Right lung (tissue), 5 donors: Measurements from ENCODE around the gene CCDC15. TPM values are rescaled to one million over a fixed set of nuclear protein-coding genes. Genes with fewer than 3 reads are reported as not detected.
"Not testable (repeated sequence)": the region's sequence is repeated elsewhere in the genome, so short reads cannot be mapped to it uniquely, and the experiment has no call there.

Experiments
- DNase-seq, 2 donors: peaks; one replicate each; pipeline ENCODE4 v3.0.0-alpha.2; 2013
- polyA plus RNA-seq, 5 donors: library from polyadenylated mRNA; unstranded; fragments of 120-200 nt; gene quantifications; one replicate each; pipeline versions ENCODE4 v1.2.1 to v1.2.3, GENCODE V29; 2013; ENCODE audit warnings: inconsistent platforms in 1 of 5, low replicate concordance in 1 of 5; ENCODE audit not compliant: insufficient read length in 5 of 5, insufficient read depth in 1 of 5

CCDC15 gene
- polyA plus RNA-seq, 5 donors, result 4.4 to 10.0 (median 5.6) TPM

- no peak for DNase-seq
These were observed 15.0 kb upstream of the CCDC15 start for GRCh38 chr11:124938970-124939369.

- DNase-seq, result no peak
These were observed 12.3 kb upstream of the CCDC15 start for GRCh38 chr11:124941703-124942102.

GRCh38 chr11:124942466-124943253, 11.3 kb upstream of the CCDC15 start:
- no peak for DNase-seq

GRCh38 chr11:124943254-124943616, 10.8 kb upstream of the CCDC15 start:
- DNase-seq, result no peak

GRCh38 chr11:124943741-124944140, 10.3 kb upstream of the CCDC15 start:
- DNase-seq, result no peak

- no peak for DNase-seq
These were observed 9.4 kb upstream of the CCDC15 start for GRCh38 chr11:124944565-124944964.

- DNase-seq, result no peak
These were observed 8.2 kb upstream of the CCDC15 start for GRCh38 chr11:124945826-124946225.

GRCh38 chr11:124946735-124947141, 7.3 kb upstream of the CCDC15 start:
- DNase-seq, result no peak

- DNase-seq, result no peak
These were observed 3.2 kb upstream of the CCDC15 start for GRCh38 chr11:124950601-124951330.

GRCh38 chr11:124951341-124951740, 2.7 kb upstream of the CCDC15 start:
- no peak for DNase-seq

GRCh38 chr11:124954590-124954955, 571 bp downstream of the CCDC15 start:
- DNase-seq, result no peak

GRCh38 chr11:124955035-124955434, 1.0 kb downstream of the CCDC15 start:
- no peak for DNase-seq

GRCh38 chr11:124961972-124962609, 8.1 kb downstream of the CCDC15 start:
- DNase-seq, result peak; percentile 48 to 65

- not testable (repeated sequence) for DNase-seq
These were observed 14.2 kb downstream of the CCDC15 start for GRCh38 chr11:124968197-124968596.

- DNase-seq, result no peak
These were observed 16.9 kb downstream of the CCDC15 start for GRCh38 chr11:124970925-124971324.

GRCh38 chr11:124971810-124972209, 17.8 kb downstream of the CCDC15 start:
- no peak for DNase-seq

GRCh38 chr11:124976531-124976930, 22.5 kb downstream of the CCDC15 start:
- DNase-seq, result no peak

- no peak for DNase-seq
These were observed 23.0 kb downstream of the CCDC15 start for GRCh38 chr11:124977006-124977405.

GRCh38 chr11:124978316-124978715, 24.3 kb downstream of the CCDC15 start:
- DNase-seq, result no peak

GRCh38 chr11:124982043-124982442, 28.0 kb downstream of the CCDC15 start:
- no peak for DNase-seq

- no peak for DNase-seq
These were observed 29.9 kb downstream of the CCDC15 start for GRCh38 chr11:124983674-124984511.

- no peak for DNase-seq
These were observed 30.5 kb downstream of the CCDC15 start for GRCh38 chr11:124984512-124984854.
